HG03095 (cell line): ENCODE results near the gene CTBP2.
"Not testable (repeated sequence)": the region's sequence is repeated elsewhere in the genome, so short reads cannot be mapped to it uniquely, and the experiment has no call there.

Experiments used
- ATAC-seq: cut with Tn5 transposase; IDR thresholded peaks from one replicate; pipeline ENCODE4 v1.9.1; 2021; ENCODE audit warnings: moderate library complexity; ENCODE audit not compliant: unreplicated experiment

CTBP2 gene

DNA sequence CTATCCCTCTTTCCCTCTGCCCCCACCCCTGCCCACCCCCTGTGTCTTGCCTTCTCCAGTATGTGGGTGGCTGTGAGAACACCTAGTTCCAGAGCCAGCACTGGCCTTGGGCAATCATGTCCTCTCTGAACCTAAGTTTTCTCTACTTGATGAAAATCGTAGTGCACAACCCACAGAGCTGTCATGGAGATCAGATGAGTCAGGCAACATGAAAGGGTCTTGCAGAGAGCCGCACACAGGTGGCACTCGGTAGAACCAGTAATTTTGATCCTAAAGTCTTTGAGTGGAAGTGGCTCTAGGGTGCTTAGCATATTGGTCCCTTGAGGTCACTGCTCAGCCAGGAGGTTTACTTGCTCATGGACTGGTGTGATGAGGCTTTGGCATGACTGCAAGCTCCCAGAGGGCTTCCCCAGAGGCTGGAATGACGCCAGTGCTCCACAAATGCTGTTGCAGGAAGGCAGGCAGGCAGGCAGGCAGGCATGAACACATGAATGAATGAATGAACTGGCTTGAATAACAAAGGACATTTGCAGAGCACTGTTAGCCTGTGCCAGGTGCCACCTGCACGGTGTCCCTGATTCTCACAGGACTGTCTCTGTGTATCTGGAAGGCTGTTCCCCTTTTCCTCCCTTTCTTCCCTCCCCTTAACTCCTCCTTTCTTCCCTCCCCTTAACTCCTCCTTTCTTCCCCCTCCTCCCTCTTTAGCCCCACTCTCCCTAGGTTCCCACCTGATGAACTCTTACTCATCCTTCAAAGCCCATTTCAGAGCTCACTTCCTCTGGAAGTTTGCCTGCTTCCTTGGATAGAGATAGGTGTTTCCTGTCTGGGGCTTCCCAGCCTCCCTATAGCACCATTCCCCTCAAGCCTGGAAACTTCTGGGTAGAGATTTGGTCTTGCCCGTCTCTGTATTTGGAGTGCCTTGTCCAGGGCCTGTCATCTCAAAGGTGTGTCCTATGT, 27.2 kb upstream of the CTBP2 start:
- ATAC-seq, result no peak

DNA sequence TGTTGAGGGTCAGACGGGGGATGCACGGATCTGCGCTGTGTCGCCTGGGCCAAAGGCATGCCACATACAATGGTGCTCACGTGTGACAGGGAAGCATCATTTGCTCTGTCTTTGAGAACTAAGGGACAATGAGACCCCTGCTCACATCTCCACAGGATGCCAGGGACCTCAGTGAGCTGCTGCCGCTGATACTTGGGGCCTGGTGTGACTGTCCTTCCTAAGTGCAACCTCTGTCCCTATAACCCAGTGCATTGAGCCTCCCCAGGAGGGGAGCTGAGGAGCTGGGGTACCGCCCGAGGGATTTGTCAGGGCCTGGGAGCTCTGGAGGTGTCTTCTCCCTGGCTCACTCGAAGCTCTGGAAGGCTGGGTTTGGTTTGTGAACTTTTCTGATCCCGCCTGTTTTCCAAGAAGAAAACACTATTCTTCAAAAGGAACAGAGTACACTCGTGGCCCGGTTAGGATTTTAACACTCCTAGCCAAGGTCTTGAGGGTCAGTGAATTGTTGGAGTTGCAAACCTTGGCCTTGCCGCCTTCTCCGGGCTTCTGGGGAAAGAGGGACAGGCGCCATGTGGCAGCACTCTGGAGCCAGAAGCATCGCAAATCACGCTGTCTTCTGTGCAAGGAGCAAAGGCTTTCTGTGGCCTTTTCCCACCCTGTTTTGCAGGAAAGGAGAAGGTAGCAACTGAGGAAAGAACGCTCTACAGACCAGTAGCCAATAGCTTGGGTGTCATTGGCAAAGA, 26.2 kb upstream of the CTBP2 start:
- ATAC-seq, result no peak

- ATAC-seq, result not testable (repeated sequence)
These were observed 18.7 kb upstream of the CTBP2 start for GRCh38 chr10:125179107-125179506.

- ATAC-seq, result no peak
These were observed 17.6 kb upstream of the CTBP2 start for GRCh38 chr10:125177641-125178640.

- ATAC-seq, result no peak
These were observed 15.4 kb upstream of the CTBP2 start for GRCh38 chr10:125175807-125176206.

- ATAC-seq, result no peak
These were observed 14.0 kb upstream of the CTBP2 start for GRCh38 chr10:125174360-125174759.

DNA sequence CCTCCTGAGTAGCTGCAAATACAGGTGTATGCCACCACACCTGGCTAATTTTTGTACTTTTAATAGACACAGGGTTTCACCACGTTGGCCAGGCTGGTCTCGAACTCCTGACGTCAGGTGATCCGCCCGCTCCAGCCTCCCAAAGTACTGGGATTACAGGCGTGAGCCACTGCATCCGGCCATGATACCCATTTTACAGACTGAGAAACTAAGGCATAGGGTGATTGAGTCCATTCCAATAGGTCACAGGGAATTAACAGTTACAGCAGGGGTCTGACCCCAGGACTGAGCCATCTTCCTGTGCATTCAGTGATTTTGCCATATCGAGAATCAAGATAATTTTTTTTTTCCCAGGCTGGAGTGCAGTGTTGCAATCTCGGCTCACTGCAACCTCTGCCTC, 12.3 kb upstream of the CTBP2 start:
- ATAC-seq, result no peak

- no peak for ATAC-seq
These were observed 11.3 kb upstream of the CTBP2 start for GRCh38 chr10:125171402-125172306.

DNA sequence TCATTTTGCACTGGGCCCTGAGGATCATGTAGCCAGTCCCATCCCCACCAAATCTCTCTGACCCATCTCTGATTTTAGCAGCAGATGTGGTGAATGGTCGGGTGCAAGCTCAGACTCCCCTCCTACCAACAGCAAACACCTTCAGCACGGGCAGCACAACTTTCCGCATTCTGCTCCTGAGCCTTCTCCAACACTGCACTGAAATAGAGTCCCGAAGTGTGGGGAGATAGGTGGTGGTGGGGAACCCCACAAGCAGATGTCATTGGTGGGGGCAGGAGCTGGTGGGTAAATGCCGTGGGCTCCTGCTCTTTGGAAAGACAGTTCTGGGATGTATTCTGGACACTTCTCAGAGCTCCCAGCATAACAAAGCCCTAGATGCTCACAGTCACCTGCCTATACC, 9.6 kb upstream of the CTBP2 start:
- ATAC-seq, result no peak

DNA sequence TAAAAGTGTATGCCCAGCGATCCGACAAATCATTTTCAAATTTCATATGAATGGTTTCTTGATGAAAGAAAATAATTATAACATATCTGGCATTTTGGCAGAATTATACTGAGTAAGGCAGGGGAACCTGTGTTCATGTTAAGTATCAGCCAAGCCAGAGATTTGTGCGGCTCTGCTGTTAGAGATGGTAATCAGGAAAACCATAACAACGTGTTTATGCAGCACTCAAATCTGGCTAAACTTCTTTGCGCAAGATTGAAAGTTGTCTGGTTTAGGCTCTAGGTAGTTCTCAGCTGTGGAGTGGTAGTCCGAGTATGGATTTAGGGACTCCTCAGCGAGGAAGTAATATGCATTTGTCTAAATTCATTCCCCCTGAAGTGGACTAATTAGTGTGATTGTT, 8.9 kb upstream of the CTBP2 start:
- no peak for ATAC-seq

DNA sequence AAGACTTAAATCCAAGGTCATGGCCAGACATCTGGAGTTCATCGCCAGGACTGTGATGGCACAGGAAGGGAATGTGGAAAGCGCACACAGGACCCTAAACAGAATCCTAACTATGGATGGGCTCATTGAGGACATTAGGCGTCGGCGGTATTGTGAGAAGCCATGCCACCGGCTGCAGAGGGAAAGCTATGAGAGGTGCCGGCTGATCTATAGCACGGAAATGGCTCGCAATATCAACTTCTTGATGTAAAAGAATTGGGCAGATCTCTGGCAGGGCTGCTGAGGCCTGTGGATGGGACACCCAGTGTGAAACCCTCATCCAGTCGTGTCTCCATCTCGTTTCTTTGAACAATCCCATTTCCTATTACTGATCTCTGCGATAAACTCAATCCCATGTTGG, 6.3 kb upstream of the CTBP2 start:
- no peak for ATAC-seq

GRCh38 chr10:125165584-125166573, 5.5 kb upstream of the CTBP2 start:
- ATAC-seq, result no peak

DNA sequence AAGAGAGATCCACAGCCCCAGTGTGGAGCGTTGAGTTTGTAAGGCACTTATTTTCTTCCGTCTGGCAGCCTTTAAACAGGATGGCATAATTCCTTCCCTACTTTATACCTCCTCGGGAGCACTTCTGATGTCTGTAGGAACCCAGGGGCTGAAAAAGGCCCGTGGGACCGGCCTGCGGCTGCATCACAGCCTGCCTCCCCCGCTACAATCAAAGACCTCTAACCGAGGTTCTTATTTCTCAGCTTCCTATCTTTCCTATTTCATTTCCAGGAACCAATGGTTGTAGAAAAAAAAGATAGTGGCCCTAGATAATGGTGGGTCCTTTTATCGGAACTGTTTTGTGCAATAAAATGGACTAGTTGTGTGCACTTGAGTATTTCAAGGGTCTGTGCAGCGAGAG, 4.1 kb upstream of the CTBP2 start:
- ATAC-seq, result no peak

DNA sequence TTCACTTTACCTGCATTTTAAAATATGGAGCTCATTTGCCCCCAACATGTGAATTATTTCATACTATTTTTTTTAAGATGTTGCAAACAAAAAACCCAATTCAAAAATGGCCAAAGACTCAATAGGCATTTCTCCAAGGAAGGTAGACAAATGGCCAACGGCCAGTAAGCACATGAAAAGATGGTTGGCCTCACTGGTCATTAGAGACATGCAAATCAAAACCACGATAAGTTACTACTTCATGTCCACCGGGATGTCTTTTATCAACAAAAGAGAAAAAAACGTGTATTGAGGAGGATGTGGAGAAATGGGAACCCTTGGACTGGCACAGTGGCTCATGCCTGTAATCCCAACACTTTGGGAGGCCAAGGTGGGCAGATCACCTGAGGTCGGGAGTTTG, 3.4 kb upstream of the CTBP2 start:
- no peak for ATAC-seq

DNA sequence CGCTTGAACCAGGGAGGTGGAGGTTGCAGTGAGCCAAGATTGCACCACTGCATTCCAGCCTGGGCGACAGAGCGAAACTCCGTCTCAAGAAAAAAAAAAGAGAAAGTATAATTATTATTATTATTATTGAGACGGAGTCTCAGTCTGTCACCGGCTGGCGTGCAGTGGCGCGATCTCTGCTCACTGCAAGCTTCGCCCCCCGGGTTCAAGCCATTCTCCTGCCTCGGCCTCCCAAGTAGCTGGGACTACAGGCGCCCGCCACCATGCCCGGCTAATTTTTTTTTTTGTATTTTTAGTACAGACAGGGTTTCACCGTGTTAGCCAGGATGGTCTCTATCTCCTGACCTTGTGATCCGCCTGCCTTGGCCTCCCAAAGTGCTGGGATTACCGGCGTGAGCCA, 2.9 kb upstream of the CTBP2 start:
- not testable (repeated sequence) for ATAC-seq

GRCh38 chr10:125162120-125162931, 2.0 kb upstream of the CTBP2 start:
- ATAC-seq, result no peak

DNA sequence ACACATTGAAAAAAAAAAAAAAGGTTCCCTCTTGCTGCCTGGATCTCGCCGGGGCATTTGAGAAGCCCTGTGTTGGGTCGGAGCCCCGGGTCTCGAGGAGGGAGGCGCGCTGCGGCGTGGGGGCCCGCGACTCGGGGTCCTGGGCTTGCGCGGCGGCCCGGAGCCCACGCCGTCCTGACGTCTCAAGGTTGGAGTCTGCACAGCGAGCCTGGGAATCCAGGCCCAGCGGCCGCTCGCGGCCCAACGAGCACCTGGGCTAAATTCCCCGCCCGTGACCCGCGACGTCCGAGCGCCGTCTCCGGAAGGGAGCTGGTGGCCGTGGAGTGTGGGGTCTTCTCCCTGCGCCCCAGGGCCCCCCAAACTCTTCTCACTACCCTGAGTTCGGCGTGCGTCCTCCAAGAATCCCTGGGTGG, 1.4 kb upstream of the CTBP2 start:
- no peak for ATAC-seq
